GM19397 (cell line): ENCODE measurements around the gene ANKS1B.
"Not testable (repeated sequence)": the region's sequence is repeated elsewhere in the genome, so short reads cannot be mapped to it uniquely, and the experiment has no call there.

ENCODE experiments used
- ATAC-seq: cut with Tn5 transposase; IDR thresholded peaks from one replicate; pipeline ENCODE4 v1.9.1; 2021; ENCODE audit warnings: mild to moderate bottlenecking, moderate library complexity; ENCODE audit not compliant: unreplicated experiment

The ANKS1B gene

GRCh38 chr12:98983647-98984046, 1001.1 kb downstream of the ANKS1B start:
- ATAC-seq = no peak

- ATAC-seq = no peak
Observed at GRCh38 chr12:98980508-98980907, 1004.2 kb downstream of the ANKS1B start.

GRCh38 chr12:98977186-98977585, 1007.5 kb downstream of the ANKS1B start:
- no peak for ATAC-seq

GRCh38 chr12:98974767-98975381, 1009.9 kb downstream of the ANKS1B start:
- ATAC-seq = no peak

GRCh38 chr12:98973395-98973794, 1011.3 kb downstream of the ANKS1B start:
- no peak for ATAC-seq

GRCh38 chr12:98970950-98971349, 1013.8 kb downstream of the ANKS1B start:
- no peak for ATAC-seq

- no peak for ATAC-seq
Observed at GRCh38 chr12:98970210-98970609, 1014.5 kb downstream of the ANKS1B start.

GRCh38 chr12:98968896-98969295, 1015.8 kb downstream of the ANKS1B start:
- ATAC-seq = no peak

- not testable (repeated sequence) for ATAC-seq
Observed at GRCh38 chr12:98957135-98957534, 1027.6 kb downstream of the ANKS1B start.

GRCh38 chr12:98955284-98955683, 1029.5 kb downstream of the ANKS1B start:
- ATAC-seq = no peak

- no peak for ATAC-seq
Observed at GRCh38 chr12:98954506-98954905, 1030.2 kb downstream of the ANKS1B start.

GRCh38 chr12:98951406-98951805, 1033.3 kb downstream of the ANKS1B start:
- no peak for ATAC-seq

- ATAC-seq = no peak
Observed at GRCh38 chr12:98948343-98948949, 1036.3 kb downstream of the ANKS1B start.

GRCh38 chr12:98945864-98946263, 1038.9 kb downstream of the ANKS1B start:
- ATAC-seq = no peak

- no peak for ATAC-seq
Observed at GRCh38 chr12:98939926-98940325, 1044.8 kb downstream of the ANKS1B start.

GRCh38 chr12:98939350-98939749, 1045.4 kb downstream of the ANKS1B start:
- ATAC-seq = no peak

- ATAC-seq = no peak
Observed at GRCh38 chr12:98935847-98936246, 1048.9 kb downstream of the ANKS1B start.

GRCh38 chr12:98922871-98923270, 1061.9 kb downstream of the ANKS1B start:
- no peak for ATAC-seq

- ATAC-seq = no peak
Observed at GRCh38 chr12:98918176-98918863, 1066.4 kb downstream of the ANKS1B start.

GRCh38 chr12:98916106-98916505, 1068.6 kb downstream of the ANKS1B start:
- no peak for ATAC-seq

GRCh38 chr12:98912401-98912974, 1072.2 kb downstream of the ANKS1B start:
- no peak for ATAC-seq

GRCh38 chr12:98911396-98911795, 1073.3 kb downstream of the ANKS1B start:
- no peak for ATAC-seq
